Pons (tissue), 1 donor: ENCODE results near the gene KCND2.
"Not testable (repeated sequence)": the region's sequence is repeated elsewhere in the genome, so short reads cannot be mapped to it uniquely, and the experiment has no call there.

ENCODE experiments used
- DNase-seq: peaks from one replicate; pipeline ENCODE4 v3.0.0-alpha.2; 2016; ENCODE audit warnings: low spot score

KCND2 gene

DNA sequence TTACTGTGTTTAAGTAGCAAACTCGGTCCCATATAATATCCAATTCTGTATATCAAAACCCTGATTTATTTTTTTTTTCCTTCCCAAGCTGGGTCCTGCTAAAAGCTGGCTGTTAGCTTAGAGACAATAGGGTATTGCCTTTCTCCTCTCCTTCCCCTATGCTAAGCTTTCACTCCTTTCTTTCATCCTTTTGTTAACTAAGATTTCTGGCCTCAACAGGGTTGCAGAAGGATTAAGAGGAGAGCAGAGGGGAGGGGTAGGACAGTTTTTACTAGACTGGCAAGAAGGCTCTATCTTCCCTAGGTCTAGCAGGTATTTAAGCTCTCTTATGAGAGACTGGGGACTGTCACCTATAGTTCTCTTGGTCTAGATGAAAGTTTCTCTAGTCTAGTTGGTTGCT, 229.2 kb downstream of the KCND2 start:
- DNase-seq, result no peak

DNA sequence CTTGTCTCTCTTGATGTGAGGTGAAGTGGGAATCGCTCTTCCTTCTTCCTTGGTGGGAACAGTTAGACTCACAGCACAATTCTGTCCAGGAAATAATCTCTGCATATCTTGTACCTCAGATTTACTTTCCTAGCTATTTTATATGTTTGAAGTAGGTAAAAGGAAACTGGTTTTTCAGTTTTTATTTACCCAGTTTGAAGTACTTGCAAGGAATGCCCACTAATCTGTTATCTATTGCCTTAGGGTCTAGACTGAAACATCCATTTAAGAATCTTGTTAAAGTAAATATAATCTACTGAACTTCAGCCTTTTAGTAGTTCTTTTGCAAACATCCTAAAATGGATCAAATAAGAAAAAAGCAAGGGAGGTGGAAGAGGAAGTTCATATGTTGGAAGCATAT, 229.8 kb downstream of the KCND2 start:
- DNase-seq, result no peak

DNA sequence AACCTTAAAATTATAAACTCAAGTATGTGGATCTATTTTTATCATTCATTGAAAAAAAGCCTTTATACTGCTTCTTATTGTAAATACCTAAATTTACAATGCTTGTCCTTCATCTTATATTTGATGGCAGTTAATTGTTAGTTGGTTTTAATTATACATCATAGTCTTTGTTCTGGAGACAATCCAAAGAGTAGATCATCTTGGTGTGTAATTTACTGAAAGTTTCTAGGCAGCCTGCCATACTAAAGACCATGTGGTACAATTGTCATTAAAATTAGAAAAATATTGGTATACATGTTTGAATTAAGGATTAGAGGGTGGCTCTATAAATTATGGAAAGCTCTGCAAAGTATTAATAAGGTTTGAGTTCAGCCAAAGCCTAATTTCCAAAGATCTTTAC, 231.4 kb downstream of the KCND2 start:
- DNase-seq, result no peak

DNA sequence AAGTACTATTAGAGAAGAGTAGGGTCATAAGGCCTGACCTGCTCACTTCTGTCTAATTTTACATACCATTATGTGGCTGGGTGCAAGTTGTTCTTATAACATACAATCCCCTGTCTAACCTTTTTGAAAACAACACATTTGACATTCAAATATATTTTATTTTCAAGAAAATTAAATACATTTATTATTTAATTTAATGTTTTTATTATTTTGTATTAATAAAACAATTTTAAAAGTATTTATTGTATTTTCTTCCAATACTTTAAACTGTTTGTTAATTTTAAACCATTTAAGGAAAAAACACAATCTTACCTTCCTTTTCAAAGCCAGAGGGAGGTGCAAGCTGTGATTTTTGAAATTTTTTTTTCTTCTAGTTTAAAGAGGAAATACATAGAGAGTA, 232.8 kb downstream of the KCND2 start:
- DNase-seq, result no peak

DNA sequence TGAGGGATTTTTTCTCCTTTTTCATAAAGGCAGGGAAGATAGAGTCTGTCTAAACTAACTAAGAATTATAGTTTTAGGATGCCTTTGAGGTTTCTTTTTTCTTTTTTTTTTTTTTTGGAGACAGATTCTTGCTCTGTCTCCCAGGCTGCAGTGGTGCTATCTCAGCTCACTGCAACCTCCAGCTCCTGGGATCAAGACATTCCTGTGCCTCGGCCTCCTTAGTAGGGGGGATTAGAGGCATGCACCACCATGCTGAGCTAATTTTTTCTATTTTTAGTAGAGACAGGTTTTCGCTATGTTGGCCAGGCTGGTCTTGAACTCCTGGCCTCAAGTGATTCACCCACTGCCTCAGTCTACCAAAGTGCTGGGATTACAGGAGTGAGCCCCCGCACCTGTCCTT, 239.7 kb downstream of the KCND2 start:
- DNase-seq, result no peak

DNA sequence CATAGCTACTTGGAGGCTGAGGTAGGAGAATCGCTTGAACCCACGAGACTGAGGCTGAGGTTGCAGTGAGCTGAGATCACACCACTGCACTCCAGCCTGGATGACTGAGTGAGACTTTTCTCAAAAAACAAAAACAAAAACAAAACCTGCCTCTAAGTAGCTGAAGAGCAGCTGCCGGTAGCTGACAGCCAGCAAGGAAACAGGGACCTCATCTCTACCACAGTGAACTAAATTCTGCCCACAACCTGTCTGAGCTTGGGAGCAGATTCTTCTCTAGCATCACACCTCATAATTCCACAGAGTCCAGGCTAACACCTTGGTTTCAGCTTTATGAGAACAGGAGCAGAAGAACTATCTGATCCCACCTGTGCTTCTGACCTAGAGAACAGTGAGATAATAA, 246.2 kb downstream of the KCND2 start:
- DNase-seq, result no peak

DNA sequence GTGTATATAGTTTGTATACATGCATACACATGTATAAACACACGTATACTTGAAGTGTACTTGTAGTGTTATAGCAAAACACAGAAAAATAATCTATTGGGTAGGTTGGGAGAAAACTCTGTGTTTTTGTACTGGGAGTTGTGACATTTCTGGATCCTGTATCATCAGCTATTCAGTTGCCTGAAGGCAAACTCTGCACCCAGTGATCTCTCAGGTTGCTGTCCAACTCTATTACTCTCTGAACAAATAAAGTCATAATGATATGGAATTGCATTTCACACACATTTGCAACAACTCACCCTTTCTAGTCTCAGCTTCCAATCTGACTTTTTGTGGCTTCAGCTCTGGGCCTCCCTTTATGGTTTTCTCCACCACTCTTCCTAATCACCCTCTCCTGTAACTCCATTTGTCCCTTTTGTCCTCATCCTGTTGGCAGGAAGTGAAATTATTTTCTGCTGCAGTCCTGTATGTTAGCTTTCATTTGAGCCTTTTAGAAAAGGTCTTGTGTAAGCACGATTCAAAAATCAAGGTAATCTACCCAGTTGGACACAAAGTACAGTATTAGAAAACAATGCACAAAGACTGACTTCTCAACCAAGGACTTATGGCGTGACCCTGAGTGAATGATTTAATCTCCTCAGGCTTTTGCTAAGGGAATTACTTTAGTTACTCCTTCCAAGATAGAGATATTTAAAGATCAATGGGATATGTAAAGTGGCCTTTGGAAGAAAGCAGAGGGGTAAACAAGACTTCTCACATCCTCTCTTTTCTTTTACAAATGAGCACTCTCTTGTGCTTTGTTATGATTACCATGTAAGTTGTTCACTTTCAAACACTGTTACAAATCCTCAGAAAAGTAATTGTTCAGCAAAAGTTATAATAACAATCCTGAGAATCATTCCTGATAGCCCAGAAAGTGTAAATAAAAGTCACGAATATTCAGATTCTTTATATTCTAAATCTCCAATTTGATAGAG, 249.1 kb downstream of the KCND2 start:
- no peak for DNase-seq

DNA sequence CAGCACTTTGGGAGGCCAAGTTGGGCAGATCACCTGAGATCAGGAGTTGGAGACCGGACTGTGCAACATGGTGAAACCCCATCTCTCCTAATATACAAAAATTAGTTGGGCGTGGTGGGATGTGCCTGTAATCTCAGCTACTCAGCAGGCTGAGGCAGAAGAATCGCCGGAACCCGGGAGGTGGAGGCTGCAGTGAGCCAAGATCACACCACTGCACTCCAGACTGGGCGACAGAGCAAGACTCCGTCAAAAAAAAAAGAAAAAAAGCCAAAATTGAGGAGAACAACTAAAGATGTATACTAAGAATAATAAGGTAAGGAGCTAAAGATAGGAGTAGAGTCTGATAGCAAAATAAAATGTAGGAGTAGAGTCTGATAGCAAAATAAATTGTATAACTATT, 251.0 kb downstream of the KCND2 start:
- no peak for DNase-seq

DNA sequence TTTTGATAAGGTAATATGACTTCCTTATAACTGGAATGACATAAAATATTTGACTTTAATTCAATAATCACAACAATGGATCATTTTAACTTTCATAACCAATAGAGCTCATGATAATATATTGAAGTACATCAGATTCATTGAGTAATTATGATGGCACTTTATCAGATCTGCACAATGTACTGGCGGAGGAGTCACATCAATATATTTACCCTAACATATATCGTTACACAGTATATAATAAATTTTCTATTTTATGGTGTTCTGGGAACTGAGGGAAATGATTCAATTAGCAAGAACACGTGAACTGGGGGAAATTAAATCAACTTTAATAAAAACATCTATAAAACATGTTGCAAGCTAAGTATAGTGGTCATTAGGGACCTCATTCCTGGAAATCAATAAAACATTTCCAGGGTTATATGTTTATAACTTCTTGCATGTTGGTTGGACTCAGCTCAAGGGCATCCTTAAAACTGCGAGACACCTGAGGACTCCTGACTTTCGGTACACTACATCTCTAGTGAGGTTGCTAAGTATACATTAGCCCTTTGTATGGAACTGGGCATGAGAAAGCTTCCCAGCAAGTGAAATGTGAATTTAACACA, 254.0 kb downstream of the KCND2 start:
- no peak for DNase-seq

DNA sequence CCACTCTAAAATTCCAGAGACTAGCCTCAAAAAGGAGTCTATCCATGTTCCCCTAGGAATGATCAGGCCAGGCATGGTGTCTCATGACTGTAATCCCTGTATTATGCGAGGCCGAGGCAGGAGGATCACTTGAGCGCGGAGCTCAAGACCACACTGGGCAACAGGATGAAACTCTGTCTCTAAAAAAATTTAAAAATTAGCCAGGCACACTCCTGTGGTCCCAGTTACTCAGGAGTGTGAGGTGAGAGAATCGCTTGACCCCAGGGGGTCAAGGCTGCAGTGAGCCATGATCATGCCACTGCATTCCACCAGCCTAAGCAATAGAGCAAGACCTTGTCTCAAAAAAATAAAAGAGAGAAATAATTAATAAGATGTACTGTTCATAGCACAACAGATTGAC, 256.8 kb downstream of the KCND2 start:
- DNase-seq, result no peak

DNA sequence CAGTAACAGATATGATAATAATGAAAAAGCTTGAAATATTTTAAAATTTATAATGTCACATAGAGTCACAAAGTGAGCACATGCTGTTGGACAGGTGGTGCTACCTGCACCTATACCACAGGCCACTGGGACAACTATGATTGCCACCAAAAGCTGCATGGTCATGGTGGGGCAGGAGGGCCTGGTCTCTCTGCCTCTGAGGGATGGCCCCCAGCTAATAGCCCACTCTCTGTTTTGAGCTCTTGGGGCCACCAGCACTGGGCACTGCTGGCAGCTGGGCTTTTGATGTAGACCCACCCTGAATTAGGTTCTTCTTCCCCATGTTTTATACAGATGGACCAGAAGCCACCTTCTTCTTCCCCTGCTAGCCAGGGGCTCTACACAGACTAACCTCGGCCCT, 265.4 kb downstream of the KCND2 start:
- no peak for DNase-seq

DNA sequence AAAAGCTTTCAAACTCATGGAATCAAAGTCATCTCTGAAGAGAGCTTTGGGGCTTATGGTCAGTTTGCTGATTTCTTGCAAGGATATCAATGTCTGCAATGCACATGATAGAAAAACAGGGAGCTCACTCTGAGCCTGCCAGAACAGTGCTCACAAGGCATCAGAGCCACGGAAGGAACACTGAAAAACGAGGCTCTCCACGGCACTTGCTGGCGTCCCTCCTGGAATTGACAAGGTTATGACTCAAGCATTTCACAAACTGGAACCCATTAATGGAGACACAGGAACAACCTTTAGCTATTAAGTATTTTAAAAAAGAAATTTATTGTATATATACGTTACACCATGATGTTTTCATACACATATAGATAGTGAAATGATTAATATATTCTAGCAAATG, 266.3 kb downstream of the KCND2 start:
- DNase-seq, result no peak

DNA sequence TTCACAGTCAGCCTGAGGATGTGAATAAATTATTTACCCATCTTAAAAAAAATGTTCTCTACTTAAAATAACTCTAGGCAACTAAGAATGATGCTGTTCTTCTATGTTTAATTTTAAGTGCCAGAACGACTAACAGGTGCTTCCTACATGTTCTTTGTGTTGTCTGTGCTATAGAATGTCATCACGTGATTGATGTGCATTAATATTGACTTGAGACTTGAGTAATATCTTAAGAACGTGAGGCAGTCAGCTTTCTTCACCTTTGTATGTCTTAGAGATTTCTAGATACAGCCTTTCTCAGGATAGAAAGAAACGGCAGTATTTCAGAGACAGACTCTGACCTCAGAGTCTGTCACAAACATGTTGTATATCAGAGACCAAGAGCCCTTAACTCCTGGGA, 274.6 kb downstream of the KCND2 start:
- no peak for DNase-seq

DNA sequence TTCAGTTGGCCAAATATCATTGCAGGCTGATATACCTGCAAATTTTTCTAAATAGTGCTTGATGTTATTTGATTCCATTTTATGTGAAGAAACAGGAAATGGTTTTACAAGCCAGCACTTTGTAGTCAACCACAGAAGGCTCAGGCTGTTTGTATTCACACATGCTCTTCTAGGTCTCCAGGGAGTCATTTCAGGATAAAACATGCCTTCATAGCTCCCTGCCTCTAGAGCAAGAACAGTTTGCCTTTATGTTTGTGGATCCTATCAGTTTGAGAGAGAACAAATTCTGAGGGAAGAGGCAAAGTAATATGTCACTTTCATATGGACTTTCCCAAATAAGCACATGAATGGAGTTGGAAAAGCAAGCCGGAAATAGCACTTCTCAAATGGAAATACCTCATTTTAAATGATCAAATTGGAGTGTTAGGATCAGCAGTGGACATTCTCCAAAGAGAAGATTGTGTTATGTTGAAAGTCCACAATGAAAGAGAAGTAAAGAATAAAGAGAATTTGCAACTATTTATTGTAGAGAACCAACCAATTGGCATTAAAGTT, 277.6 kb downstream of the KCND2 start:
- DNase-seq, result no peak

DNA sequence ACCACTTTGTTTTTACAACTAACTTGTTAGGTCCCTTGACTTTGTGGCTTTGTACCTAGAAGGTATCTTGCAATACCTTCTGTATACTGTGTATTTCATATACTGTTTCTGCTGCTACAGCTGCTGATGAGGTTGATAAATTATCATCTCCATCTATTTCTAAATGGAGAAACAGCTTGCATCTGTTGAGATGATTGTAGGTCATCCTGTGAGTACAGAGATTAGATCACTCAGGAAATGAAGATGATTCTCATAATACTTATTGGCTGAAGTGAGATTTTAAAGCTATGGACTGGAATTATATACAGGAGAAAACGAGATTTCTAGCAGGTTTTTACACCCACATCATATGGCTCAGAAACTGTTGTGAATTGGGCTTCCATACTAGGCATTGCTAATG, 280.5 kb downstream of the KCND2 start:
- DNase-seq, result peak; percentile 25

DNA sequence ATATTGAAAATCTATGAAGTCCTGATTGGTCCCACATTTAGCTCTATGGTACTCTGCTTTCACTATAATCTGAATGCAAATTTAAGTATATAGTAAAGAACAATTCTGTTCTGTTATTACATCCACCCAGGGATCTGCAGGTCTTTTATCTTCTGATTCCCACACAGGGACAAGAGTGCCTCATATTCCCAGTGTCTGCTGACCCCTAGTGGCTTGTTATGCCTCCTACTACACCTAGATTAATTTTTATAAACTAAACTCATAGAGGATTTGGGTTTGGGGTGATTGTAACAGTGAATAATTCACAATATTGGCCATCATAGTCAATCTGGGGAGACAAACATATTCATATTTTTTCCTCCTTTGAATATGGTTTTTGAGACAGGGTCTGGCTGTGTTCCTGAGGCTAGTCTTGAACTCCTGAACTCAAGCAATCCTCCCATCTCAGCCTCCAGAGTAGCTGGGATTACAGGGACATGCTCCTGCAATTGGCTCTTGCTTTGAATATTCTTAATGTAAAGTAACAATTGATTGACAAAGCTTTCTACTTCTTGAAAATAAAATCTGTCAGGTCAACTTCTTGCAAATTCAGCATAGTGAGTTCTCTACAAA, 282.1 kb downstream of the KCND2 start:
- peak; percentile 67 for DNase-seq

DNA sequence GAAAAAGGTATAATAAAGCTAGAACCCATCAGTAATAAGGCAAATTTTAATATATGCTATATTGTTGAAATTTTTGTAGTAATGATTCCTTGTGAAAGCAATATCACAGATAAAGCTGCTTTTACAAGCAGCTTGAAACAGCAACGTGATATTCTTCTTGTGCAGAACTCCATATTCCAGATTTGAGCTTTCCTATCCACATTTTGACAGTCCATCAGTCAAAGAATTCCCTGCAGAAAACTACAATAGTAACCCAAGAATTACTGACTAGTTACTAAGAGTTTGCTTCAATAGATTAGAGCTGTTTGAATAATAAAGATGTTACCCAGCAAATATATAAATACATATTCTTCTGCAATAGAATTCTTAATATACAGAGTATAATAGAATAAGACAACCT, 291.2 kb downstream of the KCND2 start:
- no peak for DNase-seq

DNA sequence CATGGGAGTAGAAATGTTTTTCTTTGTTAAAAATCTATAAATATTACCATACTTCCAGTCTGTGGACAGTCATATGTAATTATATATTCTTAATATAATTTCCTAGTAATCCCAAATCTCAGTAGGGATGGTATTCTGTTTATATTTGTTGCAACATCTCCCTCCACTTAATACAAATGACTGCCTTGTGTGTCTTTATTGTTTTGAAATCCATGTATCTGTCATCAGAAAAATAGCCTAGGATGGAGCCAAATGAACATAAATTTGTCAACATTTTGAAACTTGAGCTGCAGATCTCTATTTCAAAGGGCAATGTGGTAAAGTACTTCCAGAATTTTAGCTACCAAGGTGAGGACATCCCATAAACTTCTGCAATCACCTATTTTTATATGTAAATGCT, 294.2 kb downstream of the KCND2 start:
- no peak for DNase-seq

DNA sequence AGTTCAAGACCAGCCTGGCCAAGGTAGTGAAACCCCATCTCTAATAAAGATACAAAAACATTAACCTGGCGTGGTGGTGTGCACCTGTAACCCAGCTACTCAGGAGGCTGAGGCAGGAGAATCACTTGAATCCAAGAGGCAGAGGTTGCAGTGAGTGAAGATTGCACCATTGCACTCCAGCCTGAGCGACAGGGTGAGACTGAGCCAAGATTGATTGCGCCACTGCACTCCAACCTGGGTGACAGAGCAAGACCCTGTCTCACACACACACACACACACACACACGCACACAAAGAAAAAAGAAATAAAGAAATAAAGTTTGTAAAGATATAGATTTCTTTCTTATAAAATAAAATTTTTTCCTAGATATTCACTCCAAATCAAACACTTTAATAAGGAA, 305.7 kb downstream of the KCND2 start:
- not testable (repeated sequence) for DNase-seq

DNA sequence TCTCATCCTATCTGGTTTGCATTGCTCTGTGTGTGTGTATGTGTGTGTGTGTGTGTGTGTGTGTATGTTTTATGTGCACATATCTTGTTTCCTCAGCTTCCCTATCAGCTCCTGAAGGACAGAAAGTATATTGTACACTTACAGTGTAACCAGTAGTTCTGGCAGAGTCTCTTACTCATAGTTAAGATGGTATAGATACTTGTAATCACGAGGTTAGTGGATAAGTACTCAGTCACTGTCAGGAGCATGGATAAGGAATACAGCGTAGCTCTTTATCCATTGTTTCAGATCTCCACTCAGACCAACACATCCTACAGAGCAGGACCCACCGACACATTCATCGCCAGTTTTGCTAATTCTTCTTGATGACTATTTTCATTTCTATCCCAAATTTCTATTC, 309.9 kb downstream of the KCND2 start:
- DNase-seq, result no peak

DNA sequence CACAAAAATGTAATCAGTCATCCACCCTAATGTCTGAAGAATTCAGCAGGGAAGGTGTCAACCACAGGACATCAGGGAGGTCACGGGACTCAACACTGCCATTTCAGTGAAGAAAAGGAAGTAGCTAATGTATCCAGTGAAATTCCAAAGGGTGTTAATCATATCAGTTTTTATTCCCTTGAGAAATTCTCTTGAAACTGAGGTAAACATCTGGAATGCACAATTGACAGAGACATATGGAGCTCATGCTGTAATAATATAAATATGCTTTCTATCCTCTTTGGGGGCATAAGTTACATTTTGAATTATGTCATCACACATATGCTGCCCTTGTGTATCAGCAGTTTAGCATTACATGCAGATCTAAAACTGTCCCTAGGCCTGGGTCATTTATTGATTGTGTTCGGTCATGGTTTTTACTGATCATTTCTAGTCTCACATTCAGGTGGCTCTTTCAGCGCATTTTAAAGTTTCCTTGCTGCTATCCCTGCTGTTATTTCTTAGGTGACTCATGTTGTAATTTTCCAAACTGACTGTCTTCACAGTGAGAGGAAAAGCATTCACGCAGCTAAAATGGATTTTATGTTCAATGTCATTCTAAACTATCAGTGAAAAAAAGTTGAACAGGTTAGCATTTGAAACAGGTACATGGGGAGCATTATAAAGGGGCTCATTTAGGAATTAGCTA, 311.1 kb downstream of the KCND2 start:
- no peak for DNase-seq

DNA sequence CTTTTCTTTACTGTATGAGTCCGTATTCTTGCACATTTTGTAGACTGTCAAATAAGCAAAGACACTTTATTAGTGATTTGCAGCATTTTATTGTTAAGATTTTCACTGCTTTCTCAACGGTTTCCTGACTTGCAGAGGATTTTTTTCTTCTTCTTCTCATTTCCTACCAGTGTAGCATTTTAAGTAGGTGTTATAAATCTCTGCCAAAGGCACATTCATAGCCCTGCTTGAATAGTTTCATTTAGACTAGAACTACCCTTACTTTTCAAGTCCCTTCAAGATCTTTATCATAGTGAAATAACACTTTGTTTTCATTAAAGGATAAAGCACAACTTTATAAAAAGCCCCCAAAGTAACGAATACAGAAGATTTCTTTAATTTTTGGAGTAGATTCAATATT, 313.6 kb downstream of the KCND2 start:
- peak; percentile 43 for DNase-seq
